K562 (cell line): Measurements from ENCODE around the gene STARD3NL. TPM values are rescaled to one million over a fixed set of nuclear protein-coding genes. Genes with fewer than 3 reads are reported as not detected.

ENCODE experiments used
- JUN ChIP-seq, 2 experiments: sonication (generic) in 1 of 2; formaldehyde crosslinking in 1 of 2; IDR thresholded peaks; 2 replicates each; pipeline versions ENCODE4 v1.6.1 to v1.8.0; 2012 to 2022; ENCODE audit warnings: borderline replicate concordance in 2 of 2, mild to moderate bottlenecking in 2 of 2, improper control_type of control experiment in 1 of 2, low read depth in 1 of 2, low read length in 1 of 2, missing genetic modification reagents in 1 of 2
- LARP7 ChIP-seq: fragments of 450-650 bp; IDR thresholded peaks from 2 replicates; pipeline ENCODE4 v1.6.1; 2016
- MBD2 ChIP-seq: sonication (generic); IDR thresholded peaks from 2 replicates; pipeline ENCODE4 v1.6.1; 2016; ENCODE audit warnings: low read depth, borderline replicate concordance
- MGA ChIP-seq: fragments of 450-650 bp; IDR thresholded peaks from 2 replicates; pipeline ENCODE4 v1.6.1; 2016; ENCODE audit warnings: mild to moderate bottlenecking, moderate library complexity
- NFE2 ChIP-seq: IDR thresholded peaks from 2 replicates; pipeline ENCODE4 v1.6.1; 2014; ENCODE audit warnings: antibody characterized with exemption, low read depth
- PTBP1 ChIP-seq: fragments of 200-400 bp; formaldehyde crosslinking; IDR thresholded peaks from 2 replicates; pipeline ENCODE4 v1.6.1; 2017; ENCODE audit warnings: low read depth, low read length
- polyA plus RNA-seq, 8 experiments: library from polyadenylated mRNA; depleted of rRNA in 4 of 8; stranded (reverse) in 5 of 8; unstranded in 3 of 8; fragments of >200 nt; fragmentation: Nextera tagmentation in 2 of 8; fragmentation: Illumina TruSeq in 1 of 8; extraction: Ambion mirVana in 2 of 8; extraction: Trizol in 1 of 8; gene quantifications; 2 replicates each; pipeline versions ENCODE4 v1.2.1 to v1.2.3, GENCODE V29; 2011 to 2014; ENCODE audit warnings: inconsistent platforms in 1 of 8, missing spikeins in 1 of 8
- total RNA-seq, 7 experiments: library from RNA; depleted of rRNA in 6 of 7; stranded (reverse); fragments of >200 nt in 6 of 7; fragmentation: Illumina TruSeq in 2 of 7; extraction: Trizol in 2 of 7; gene quantifications; 2 replicates each; pipeline versions ENCODE4 v1.2.1 to v1.2.3, GENCODE V29; 2011 to 2021; ENCODE audit warnings: low replicate concordance in 1 of 7

Gene STARD3NL
- total and polyA plus RNA-seq, 9 of the 15 experiments (the other 6 are each of a cell fraction or from before 2014, with no cell fraction given): 42.2 to 90.0 (median 57.6) TPM

GRCh38 chr7:38178004-38178694, at the start of gene STARD3NL (continued):
- TF ChIP-seq MGA: peak; percentile 94
- TF ChIP-seq NFE2: no peak
- TF ChIP-seq LARP7: no peak
- TF ChIP-seq JUN (IDR thresholded peaks at IDR 0.05; ENCODE audit: borderline replicate concordance, low read depth, low read length): 0 out of 2 replicates have a peak, but pooled peaks have one; percentile 23
- no peak; the same call in 1 of the 2 replicates for TF ChIP-seq JUN (CRISPR knock-in tag; IDR thresholded peaks at IDR 0.05; ENCODE audit: borderline replicate concordance)
- TF ChIP-seq PTBP1: 0 out of 2 replicates have a peak, but pooled peaks have one; percentile 55
- peak; percentile 92; the same call in 1 of the 2 replicates for TF ChIP-seq MBD2
